ENCODE measurements around the gene TRIM38.

The TRIM38 gene

DNA sequence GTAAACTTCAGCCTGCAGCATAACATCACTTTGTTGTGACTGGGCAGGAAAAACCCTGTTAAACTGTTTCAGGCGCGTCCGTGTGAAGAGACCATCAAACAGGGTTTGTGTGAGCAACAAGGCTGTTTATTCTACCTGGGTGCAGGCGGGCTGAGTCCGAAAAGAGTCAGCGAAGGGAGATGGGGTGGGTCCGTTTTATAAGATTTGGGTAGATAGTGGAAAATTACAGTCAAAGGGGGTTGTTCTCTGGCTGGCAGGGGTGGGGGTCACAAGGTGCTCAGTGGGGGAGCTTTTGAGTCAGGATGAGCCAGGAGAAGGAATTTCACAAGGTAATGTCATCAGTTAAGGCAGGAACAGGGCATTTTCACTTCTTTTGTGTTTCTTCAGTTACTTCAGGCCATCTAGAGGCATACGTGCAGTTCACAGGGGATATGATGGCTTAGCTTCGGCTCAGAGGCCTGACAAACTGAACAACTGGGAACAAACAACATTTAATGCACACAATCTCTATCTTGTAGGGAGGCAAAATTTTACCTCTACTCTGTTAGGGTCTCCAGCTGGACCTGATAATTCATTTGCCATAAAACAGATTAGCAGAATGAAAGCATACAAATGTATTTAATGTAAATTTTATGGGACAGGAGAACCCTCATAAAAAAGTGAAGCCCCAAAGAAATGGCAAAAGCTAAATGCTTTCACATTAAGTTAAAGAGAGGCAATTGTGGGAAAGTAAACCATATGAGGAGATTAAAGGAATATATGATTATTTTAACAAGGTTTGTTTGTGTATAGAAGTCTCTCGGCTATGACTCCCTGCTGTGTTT lies 66.4 kb downstream of the TRIM38 start:
- no peaks in the 10 kb centered on the region for H3K27me3 Mint-ChIP-seq
- no peak for DNase-seq
- H3K36me3 Mint-ChIP-seq (ENCODE audit: low read depth): peaks cover 12% of the 10 kb centered on the region
- no peaks in the 10 kb centered on the region for H3K9me3 Mint-ChIP-seq
- H3K27ac Mint-ChIP-seq: peak overlapping the region; percentile 56
- peaks cover 81% of the 10 kb centered on the region for H3K4me1 Mint-ChIP-seq (ENCODE audit: low read depth)
- H3K4me3 Mint-ChIP-seq: peak overlapping the region; percentile 15

DNA sequence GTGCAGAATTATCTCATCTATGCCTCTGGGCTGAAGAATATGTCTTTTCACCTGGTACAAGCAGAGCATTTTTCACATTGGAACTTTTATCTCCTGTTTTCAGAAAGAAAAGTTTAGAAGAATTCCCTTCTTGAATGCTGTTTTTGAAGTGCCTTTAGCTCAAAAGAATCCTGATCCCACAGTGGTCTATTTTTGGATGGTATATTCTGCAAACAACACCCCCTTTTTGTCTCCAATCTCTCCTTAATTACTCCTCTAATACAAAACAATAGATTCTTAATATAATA lies 66.9 kb downstream of the TRIM38 start:
- no peaks in the 10 kb centered on the region for H3K9me3 Mint-ChIP-seq
- peaks cover 12% of the 10 kb centered on the region for H3K36me3 Mint-ChIP-seq (ENCODE audit: low read depth)
- H3K27me3 Mint-ChIP-seq: no peaks in the 10 kb centered on the region
- no peak overlapping the region for H3K27ac Mint-ChIP-seq
- H3K4me3 Mint-ChIP-seq: peak overlapping the region; percentile 15
- no peak for DNase-seq
- peaks cover 83% of the 10 kb centered on the region for H3K4me1 Mint-ChIP-seq (ENCODE audit: low read depth)

DNA sequence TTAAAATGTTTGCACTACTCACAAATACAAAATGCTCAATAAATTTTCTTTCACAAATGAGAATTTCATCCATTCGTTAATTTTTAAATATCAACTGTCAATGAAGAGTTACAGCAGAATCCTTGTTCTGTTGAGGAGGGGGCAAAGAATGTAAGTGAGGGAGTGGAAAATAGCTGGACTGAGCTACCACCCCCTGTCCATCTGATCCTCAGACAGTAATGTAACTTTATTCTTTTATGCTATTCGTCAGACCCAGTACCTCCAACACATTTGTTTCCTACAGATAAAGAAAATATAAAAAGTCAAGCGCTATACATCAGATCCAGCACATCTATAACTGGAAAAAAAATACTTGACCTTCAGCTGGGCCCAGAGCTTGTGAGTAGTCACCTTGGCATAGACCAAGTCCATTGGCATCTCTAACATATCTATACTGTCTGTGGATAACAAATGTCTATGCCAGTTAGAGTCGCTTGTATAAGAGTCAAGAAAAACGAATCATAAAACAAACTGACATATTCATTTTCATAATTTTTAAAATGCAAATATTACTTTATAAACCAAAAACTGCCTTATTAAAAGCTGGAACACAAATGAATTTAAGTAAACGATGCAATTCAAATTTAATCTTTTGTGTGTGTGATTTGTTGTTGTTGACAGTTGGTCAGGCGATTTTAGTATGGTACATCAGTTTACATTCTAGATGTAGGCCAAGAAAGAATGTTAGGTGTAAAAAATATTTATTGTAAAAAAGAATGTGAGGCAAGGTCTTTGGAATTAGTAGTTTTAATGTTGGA lies 67.5 kb downstream of the TRIM38 start:
- DNase-seq: no peak
- Mint-ChIP-seq H3K27ac (peak overlapping the region; percentile 85), H3K9me3 (no peaks in the 10 kb centered on the region), H3K36me3 (ENCODE audit: low read depth) (peaks cover 12% of the 10 kb centered on the region), H3K4me1 (ENCODE audit: low read depth) (peaks cover 83% of the 10 kb centered on the region), H3K27me3 (no peaks in the 10 kb centered on the region), H3K4me3 (peak overlapping the region; percentile 85)

DNA sequence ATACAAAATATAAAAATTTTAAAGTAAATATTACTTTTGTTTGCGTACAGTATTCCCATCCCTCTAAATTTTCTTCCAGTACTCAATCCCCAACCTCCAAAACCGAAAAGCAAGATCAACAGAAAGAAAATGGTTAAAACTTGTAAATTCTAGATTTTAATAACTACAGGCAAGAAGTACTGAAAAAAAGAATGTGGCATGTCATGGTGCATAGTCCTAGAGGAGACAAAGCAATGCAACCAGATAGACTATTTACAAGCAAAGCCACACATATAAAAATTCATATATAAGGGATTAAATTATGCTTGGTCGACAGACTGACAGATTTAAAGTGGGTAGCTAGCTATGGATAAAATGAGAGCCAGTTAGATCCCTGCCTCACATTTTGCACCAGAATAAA lies 68.1 kb downstream of the TRIM38 start:
- H3K9me3 Mint-ChIP-seq: no peaks in the 10 kb centered on the region
- no peak for DNase-seq
- peak overlapping the region; percentile 77 for H3K27ac Mint-ChIP-seq
- peak overlapping the region; percentile 85 for H3K4me3 Mint-ChIP-seq
- peaks cover 77% of the 10 kb centered on the region for H3K4me1 Mint-ChIP-seq (ENCODE audit: low read depth)
- H3K36me3 Mint-ChIP-seq (ENCODE audit: low read depth): peaks cover 12% of the 10 kb centered on the region
- no peaks in the 10 kb centered on the region for H3K27me3 Mint-ChIP-seq

DNA sequence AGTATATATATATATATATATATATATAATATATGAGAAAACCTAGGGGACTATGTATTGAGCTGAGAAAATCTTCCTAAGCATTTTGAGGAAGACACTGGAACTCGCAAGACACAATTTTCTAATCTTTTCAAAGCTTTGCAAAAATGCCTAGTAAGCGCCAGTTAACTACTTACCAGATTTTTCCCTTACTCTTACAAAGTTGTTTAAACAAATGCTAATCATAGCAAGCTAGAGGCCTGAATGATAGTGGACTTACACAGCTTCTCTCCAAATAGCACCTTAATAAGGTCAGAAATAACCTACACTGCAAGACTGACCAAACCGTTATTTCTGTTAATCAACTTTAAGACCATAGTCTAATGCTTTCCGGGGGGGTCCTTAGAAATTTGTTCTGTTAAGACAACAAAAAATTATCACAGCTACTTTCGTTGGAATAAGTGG lies 68.6 kb downstream of the TRIM38 start:
- H3K27me3 Mint-ChIP-seq: no peaks in the 10 kb centered on the region
- H3K4me3 Mint-ChIP-seq: peak overlapping the region; percentile 85
- peak overlapping the region; percentile 98 for H3K27ac Mint-ChIP-seq
- peaks cover 73% of the 10 kb centered on the region for H3K4me1 Mint-ChIP-seq (ENCODE audit: low read depth)
- H3K9me3 Mint-ChIP-seq: no peaks in the 10 kb centered on the region
- H3K36me3 Mint-ChIP-seq (ENCODE audit: low read depth): peaks cover 12% of the 10 kb centered on the region
- DNase-seq: no peak

DNA sequence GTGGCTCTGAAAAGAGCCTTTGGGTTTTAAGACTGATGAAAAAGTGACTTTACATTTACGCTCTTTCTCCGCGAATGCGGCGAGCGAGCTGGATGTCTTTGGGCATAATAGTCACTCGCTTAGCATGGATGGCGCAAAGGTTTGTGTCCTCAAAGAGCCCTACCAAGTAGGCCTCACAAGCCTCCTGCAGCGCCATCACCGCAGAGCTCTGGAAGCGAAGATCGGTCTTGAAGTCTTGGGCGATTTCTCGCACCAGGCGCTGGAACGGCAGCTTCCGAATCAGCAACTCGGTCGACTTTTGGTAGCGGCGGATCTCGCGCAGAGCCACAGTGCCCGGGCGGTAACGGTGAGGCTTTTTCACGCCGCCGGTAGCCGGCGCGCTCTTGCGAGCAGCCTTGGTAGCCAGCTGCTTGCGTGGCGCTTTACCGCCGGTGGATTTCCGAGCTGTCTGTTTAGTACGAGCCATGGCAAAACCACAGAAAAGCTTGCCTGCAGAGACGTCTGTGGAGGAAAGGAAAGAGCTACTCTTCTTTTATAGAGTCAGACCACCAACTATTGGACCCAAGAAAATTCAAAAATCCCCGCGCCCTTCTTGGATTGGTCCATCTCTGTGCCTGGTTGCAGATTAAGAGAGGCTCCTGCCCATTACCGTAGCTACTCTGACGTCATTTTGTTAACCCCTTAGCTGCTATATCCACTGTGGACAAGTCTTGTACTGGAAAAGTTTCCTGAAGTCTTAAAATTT lies 69.2 kb downstream of the TRIM38 start:
- peak overlapping the region; percentile 98 for H3K27ac Mint-ChIP-seq
- peak overlapping the region; percentile 85 for H3K4me3 Mint-ChIP-seq
- H3K9me3 Mint-ChIP-seq: no peaks in the 10 kb centered on the region
- no peaks in the 10 kb centered on the region for H3K27me3 Mint-ChIP-seq
- peaks cover 10% of the 10 kb centered on the region for H3K36me3 Mint-ChIP-seq (ENCODE audit: low read depth)
- peak; percentile 79 for DNase-seq
- H3K4me1 Mint-ChIP-seq (ENCODE audit: low read depth): peaks cover 67% of the 10 kb centered on the region

DNA sequence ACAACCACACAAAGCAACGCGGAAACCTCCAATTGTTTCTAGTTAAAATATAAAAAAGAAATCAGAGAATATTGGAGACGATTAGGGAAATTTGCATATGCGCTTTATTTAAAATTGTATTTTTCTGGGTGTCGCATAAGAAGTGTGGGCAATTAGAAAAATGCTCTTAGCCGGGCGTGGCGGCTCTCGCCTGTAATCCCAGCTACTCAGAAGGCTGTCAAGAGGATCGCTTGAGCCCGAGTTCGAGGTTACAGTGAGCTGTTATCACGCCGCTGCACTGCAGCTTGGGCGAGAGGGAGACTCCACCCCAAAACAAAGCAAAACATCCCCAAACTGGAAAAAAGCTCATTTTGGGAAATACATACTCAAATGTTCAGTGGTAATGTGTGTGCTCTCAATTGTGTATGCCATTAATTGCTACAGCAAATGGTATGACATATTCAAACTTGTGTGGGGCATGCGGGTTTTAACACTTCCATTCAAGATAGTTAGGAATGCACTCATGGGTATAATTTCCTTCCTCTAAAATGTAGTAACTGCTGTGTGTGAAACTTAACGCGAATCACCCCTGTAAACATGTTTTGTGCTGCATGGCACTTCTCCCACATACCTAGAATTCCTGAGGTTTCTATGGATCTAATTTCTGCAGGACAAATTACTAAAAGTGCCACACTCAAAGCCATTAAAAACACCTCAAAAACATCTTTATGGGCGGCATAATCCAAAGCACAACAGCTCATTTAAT lies 69.9 kb downstream of the TRIM38 start:
- Mint-ChIP-seq H3K27me3 (no peaks in the 10 kb centered on the region), H3K4me1 (ENCODE audit: low read depth) (peaks cover 59% of the 10 kb centered on the region), H3K9me3 (no peaks in the 10 kb centered on the region), H3K27ac (peak overlapping the region; percentile 98), H3K4me3 (peak overlapping the region; percentile 85), H3K36me3 (ENCODE audit: low read depth) (peaks cover 6% of the 10 kb centered on the region)
- no peak for DNase-seq

DNA sequence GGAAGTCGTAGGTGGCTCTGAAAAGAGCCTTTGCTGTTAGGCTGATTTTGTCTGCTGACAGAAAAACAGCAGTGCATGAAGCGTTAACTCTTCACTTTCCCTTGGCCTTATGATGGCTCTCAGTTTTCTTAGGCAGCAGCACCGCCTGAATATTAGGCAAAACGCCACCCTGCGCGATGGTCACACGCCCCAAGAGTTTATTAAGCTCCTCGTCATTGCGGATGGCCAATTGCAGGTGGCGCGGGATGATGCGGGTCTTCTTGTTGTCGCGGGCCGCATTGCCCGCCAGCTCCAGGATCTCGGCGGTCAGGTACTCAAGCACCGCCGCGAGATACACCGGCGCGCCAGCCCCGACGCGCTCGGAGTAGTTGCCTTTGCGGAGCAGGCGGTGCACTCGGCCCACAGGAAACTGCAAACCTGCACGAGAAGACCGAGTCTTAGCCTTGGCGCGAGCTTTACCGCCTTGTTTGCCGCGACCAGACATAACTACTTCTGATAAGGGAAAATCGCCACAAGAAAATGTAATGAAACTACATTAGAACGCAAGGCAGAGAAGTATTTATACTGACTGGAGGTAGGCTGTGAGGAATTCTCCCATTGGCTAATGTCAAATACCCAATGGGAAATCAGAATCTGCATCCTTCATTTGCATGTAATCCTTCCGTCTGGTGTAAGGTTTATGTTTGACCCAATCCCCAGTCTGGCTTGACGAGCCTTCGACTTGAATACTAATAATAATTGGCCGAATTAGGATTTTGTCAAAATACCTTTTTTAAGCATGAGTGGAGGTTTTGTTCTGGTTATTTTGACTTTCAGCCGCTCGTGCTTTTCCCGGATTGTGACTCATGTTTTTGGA lies 70.7 kb downstream of the TRIM38 start:
- DNase-seq: peak; percentile 77
- Mint-ChIP-seq H3K27ac (peak overlapping the region; percentile 98), H3K36me3 (ENCODE audit: low read depth) (peaks cover 6% of the 10 kb centered on the region), H3K4me3 (peak overlapping the region; percentile 85), H3K9me3 (no peaks in the 10 kb centered on the region), H3K4me1 (ENCODE audit: low read depth) (peaks cover 54% of the 10 kb centered on the region), H3K27me3 (no peaks in the 10 kb centered on the region)

DNA sequence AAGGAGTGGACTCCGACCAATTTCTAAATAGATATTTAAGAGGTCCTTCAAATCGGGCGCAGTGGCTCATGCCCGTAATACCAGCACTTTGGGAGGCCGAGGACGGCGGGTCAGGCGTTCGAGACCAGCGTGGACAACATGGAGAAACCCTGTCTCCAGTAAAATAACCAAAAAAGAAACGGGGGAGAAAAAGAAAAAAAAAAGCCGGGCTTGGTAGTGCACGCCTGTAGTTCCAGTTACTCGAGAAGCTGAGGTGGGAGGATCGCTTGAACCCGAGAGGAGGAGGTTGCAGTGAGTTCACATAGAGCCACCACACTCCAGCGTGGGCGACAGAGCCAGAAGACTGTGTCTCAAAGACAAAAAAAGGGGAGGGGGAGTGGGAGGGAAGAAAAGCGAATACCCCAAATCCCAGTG lies 71.3 kb downstream of the TRIM38 start:
- DNase-seq: peak; percentile 54
- Mint-ChIP-seq H3K4me1 (ENCODE audit: low read depth) (peaks cover 47% of the 10 kb centered on the region), H3K9me3 (no peaks in the 10 kb centered on the region)

DNA sequence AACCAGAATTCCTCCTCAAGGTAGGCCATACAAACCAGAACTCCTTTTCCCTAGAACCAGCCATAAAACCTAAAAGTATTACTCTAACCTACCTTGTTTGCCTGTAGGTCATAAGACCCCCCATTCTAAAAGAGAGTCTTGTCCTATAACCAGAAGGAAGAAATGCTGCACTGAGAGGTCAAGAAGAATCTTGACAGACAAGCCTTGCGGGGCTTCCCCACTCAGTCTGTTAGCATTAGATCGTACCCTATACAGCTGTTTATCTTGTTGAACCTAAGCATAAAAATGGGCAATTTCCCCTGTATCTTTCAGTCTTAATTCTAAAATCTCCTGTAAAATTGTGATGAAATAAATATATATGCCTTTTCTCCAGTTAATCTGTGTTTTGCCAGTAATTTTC lies 72.3 kb downstream of the TRIM38 start:
- no peak overlapping the region for H3K27ac Mint-ChIP-seq
- peaks cover 40% of the 10 kb centered on the region for H3K4me1 Mint-ChIP-seq (ENCODE audit: low read depth)
- no peak for DNase-seq
- H3K4me3 Mint-ChIP-seq: no peak overlapping the region
- H3K9me3 Mint-ChIP-seq: no peaks in the 10 kb centered on the region
- H3K27me3 Mint-ChIP-seq: no peaks in the 10 kb centered on the region
- peaks cover 6% of the 10 kb centered on the region for H3K36me3 Mint-ChIP-seq (ENCODE audit: low read depth)

More for the DNA sequence above, 71.3 kb downstream of the TRIM38 start:
- Mint-ChIP-seq H3K4me3 (peak overlapping the region; percentile 85), H3K27ac (peak overlapping the region; percentile 98), H3K27me3 (no peaks in the 10 kb centered on the region), H3K36me3 (ENCODE audit: low read depth) (peaks cover 6% of the 10 kb centered on the region)

All from activated T-cell treated with anti-CD3 and anti-CD28 coated beads, Interleukin-2, amount 50 U/mL, for 24 hours (primary cell).